Trophoblast cell (in vitro differentiated cells and primary cell): ENCODE results near the gene PCDH20.

Experiments
- DNase-seq, 2 donors: peaks; one replicate each; pipeline ENCODE4 v3.0.0-alpha.2; 2016
- H2AFZ ChIP-seq: 2 replicates; pipeline ENCODE4 v1.6.1; 2013; ENCODE audit warnings: low read length, moderate library complexity, mild to moderate bottlenecking; ENCODE audit not compliant: insufficient read depth, poor library complexity
- H2AK5ac ChIP-seq: 2 replicates; pipeline ENCODE4 v1.6.1; 2013; ENCODE audit warnings: mild to moderate bottlenecking, low read length
- H2BK120ac ChIP-seq: 2 replicates; pipeline ENCODE4 v1.6.1; 2013; ENCODE audit warnings: low read length, mild to moderate bottlenecking, moderate library complexity; ENCODE audit not compliant: insufficient read depth, poor library complexity
- H2BK12ac ChIP-seq: 2 replicates; pipeline ENCODE4 v1.6.1; 2013; ENCODE audit warnings: mild to moderate bottlenecking, low read length, moderate library complexity
- H2BK5ac ChIP-seq: 2 replicates; pipeline ENCODE4 v1.6.1; 2013; ENCODE audit warnings: low read length, low read depth, moderate library complexity, mild to moderate bottlenecking; ENCODE audit not compliant: poor library complexity
- H3K14ac ChIP-seq: 2 replicates; pipeline ENCODE4 v1.6.1; 2013; ENCODE audit warnings: mild to moderate bottlenecking, low read length
- H3K18ac ChIP-seq: 2 replicates; pipeline ENCODE4 v1.6.1; 2013; ENCODE audit warnings: mild to moderate bottlenecking, low read length
- H3K23ac ChIP-seq: 2 replicates; pipeline ENCODE4 v1.6.1; 2013; ENCODE audit warnings: low read length
- H3K27ac ChIP-seq: 2 replicates; pipeline ENCODE4 v1.5.1; 2013; ENCODE audit warnings: low read depth, mild to moderate bottlenecking, inconsistent platforms, low read length, moderate library complexity
- H3K27me3 ChIP-seq: 2 replicates; pipeline ENCODE4 v1.6.1; 2013; ENCODE audit warnings: inconsistent platforms, mild to moderate bottlenecking, low read length, moderate library complexity; ENCODE audit not compliant: insufficient read depth
- H3K36me3 ChIP-seq, 2 experiments: 1 replicate in 1 of 2; 2 replicates in 1 of 2; pipeline ENCODE4 v1.6.1; 2013; ENCODE audit warnings: low read length in 2 of 2, mild to moderate bottlenecking in 2 of 2, moderate library complexity in 1 of 2; ENCODE audit not compliant: insufficient read depth in 2 of 2, control insufficient read depth in 1 of 2
- H3K4ac ChIP-seq: 2 replicates; pipeline ENCODE4 v1.6.1; 2013; ENCODE audit warnings: low read depth, mild to moderate bottlenecking, low read length, moderate library complexity
- H3K4me1 ChIP-seq, 2 experiments: 1 replicate in 1 of 2; 2 replicates in 1 of 2; pipeline ENCODE4 v1.6.1; 2013; ENCODE audit warnings: low read length in 2 of 2, mild to moderate bottlenecking in 2 of 2, moderate library complexity in 1 of 2; ENCODE audit not compliant: insufficient read depth in 2 of 2, control insufficient read depth in 1 of 2
- H3K4me2 ChIP-seq: 2 replicates; pipeline ENCODE4 v1.6.1; 2013; ENCODE audit warnings: inconsistent platforms, mild to moderate bottlenecking, low read length, moderate library complexity
- H3K4me3 ChIP-seq: 2 replicates; pipeline ENCODE4 v1.5.1; 2013; ENCODE audit warnings: mild to moderate bottlenecking, low read depth, low read length, inconsistent platforms
- H3K79me1 ChIP-seq: one replicate; pipeline ENCODE4 v1.6.1; 2013; ENCODE audit warnings: low read length
- H3K79me2 ChIP-seq: 2 replicates; pipeline ENCODE4 v1.6.1; 2013; ENCODE audit warnings: low read length, mild to moderate bottlenecking; ENCODE audit not compliant: control insufficient read depth, insufficient read depth, poor library complexity
- H3K9ac ChIP-seq: 2 replicates; pipeline ENCODE4 v1.6.1; 2013; ENCODE audit warnings: mild to moderate bottlenecking, low read length
- H3K9me3 ChIP-seq: 2 replicates; pipeline ENCODE4 v1.6.1; 2013; ENCODE audit warnings: low read depth, mild to moderate bottlenecking, control low read depth, inconsistent platforms, low read length; ENCODE audit not compliant: insufficient read depth
- H4K12ac ChIP-seq: 2 replicates; pipeline ENCODE4 v1.6.1; 2013; ENCODE audit warnings: low read depth, mild to moderate bottlenecking, low read length, moderate library complexity
- H4K8ac ChIP-seq: 2 replicates; pipeline ENCODE4 v1.6.1; 2013; ENCODE audit warnings: low read depth, mild to moderate bottlenecking, low read length, moderate library complexity
- H4K91ac ChIP-seq: one replicate; pipeline ENCODE4 v1.6.1; 2013; ENCODE audit warnings: low read depth, mild to moderate bottlenecking, low read length, moderate library complexity
- WGBS: extraction: QIAGEN DNeasy Blood & Tissue Kit; methylation state at CpG from one replicate; pipeline ENCODE4 v1.1.7; 2013; ENCODE audit warnings: missing lambda C conversion rate; ENCODE audit not compliant: insufficient read length, insufficient coverage; ENCODE audit errors: extremely low coverage; 5-methylcytosine and 5-hydroxymethylcytosine counted together

Gene PCDH20

DNA sequence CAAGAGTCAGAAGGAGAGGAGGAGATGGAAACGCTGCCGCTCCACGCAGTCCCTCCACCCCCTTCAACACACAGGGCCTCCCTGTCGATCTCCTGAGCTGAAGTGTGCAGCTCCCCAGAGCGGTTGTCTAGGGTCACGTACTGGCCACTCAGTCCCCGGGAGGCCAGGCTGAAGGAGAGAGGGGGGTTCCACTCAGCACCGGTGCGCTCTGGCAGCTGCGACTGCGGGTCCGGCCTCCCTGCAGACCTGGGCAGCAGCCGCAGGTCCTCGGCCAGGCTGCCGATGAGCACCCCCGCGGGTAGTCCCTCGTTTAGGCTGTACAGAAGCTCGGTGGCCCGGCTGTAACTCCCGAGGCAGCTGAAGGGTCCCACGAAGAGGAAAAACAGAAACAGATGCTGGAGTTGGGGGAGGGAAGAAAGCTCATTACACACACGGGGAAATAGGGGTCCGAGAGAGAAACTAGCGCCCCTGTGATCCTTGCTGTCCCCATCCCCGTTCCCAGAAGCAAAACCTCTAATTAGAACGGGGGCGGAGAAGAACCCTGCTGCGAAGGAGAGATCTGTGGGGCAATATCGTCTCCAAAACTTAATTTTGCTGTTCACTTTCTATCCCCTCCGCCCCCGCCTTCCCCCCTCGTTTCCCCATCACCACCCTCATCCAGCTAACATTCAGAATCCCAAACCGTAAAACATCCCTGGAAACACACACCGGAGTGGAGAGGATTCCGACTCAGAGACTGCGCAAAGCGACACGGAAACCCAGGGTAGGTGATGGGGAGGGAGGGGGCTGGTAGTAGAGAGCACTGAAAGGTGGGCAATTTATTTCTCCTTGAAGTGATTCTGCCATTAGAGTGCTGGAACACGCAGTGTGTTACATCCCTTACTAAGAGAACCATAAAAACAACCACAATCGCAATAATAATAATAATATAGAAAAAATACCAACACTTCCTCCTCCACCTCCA, 1.8 kb downstream of the PCDH20 start:
- Histone ChIP-seq H4K12ac (no peak overlapping the region), H3K9ac (no peak overlapping the region)
- no peak for DNase-seq

DNA sequence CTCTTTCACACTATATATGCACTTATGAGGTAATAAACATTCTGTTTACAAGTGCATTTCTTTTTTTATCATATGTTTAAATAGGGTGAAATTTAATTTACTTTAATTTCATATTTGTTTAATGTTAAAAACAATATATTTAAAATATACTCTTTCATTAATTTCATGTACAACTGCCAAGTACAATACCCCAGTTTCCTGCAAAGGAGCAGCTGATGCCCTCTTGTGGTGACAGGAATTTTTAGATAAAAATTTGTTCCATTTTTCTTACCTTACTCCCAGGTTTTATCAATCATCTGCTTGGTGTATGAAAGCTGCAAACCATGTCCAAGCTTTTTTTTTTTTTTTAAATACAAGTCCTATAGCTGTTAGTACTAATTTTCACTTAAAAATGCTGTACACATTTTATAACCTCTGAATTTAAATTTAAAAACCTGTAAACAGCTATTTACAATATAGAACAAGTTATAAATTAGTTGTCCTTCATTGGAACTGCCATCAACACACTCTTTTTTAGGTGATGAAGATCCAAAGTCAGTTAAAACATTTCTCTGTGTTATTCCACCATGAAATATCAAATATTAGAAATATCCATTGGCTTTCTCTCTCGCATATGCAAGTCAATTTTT, 4.9 kb downstream of the PCDH20 start:
- Histone ChIP-seq H2AFZ (no peak overlapping the region), H3K9me3 (peaks cover 2% of the 10 kb centered on the region), H2BK120ac (no peak overlapping the region), H3K14ac (no peak overlapping the region), H4K12ac (no peak overlapping the region), H2BK5ac (no peak overlapping the region), H3K79me2 (no peaks in the 10 kb centered on the region), H3K18ac (no peak overlapping the region), H4K8ac (no peak overlapping the region), H3K79me1 (no peaks in the 10 kb centered on the region), H2BK12ac (no peak overlapping the region), H3K4me3 (no peak overlapping the region), H3K9ac (no peak overlapping the region), H3K27me3 (peaks cover 21% of the 10 kb centered on the region), H3K27ac (no peak overlapping the region), H3K4me1 (peaks cover 8 to 9% of the 10 kb centered on the region in 2 experiments), H3K23ac (no peak overlapping the region), H4K91ac (no peak overlapping the region), H3K36me3 (no peaks in the 10 kb centered on the region), H3K4me2 (no peak overlapping the region), H2AK5ac (no peak overlapping the region), H3K4ac (no peak overlapping the region)
- DNase-seq: peak in 1 of 2 donors; percentile 28
- WGBS: no CpG with 5 or more reads among the region's 1 CpG

More for the DNA sequence above, 1.8 kb downstream of the PCDH20 start:
- no peak overlapping the region for H3K14ac ChIP-seq
- H3K4me3 ChIP-seq: no peak overlapping the region
- H3K27me3 ChIP-seq: peaks cover 21% of the 10 kb centered on the region
- no peak overlapping the region for H4K91ac ChIP-seq
- H4K8ac ChIP-seq: no peak overlapping the region
- no peak overlapping the region for H3K4ac ChIP-seq
- H2BK12ac ChIP-seq: no peak overlapping the region
- H3K18ac ChIP-seq: no peak overlapping the region
- no peak overlapping the region for H3K23ac ChIP-seq
- H3K4me2 ChIP-seq: peak overlapping the region; percentile 99
- no peak overlapping the region for H2BK5ac ChIP-seq
- no peak overlapping the region for H2AK5ac ChIP-seq
- H3K79me2 ChIP-seq: no peaks in the 10 kb centered on the region
- peaks cover 8 to 9% of the 10 kb centered on the region in 2 experiments for H3K4me1 ChIP-seq
- no CpG with 5 or more reads among the region's 41 CpGs for WGBS
- no peaks in the 10 kb centered on the region for H3K79me1 ChIP-seq
- H3K36me3 ChIP-seq: no peaks in the 10 kb centered on the region
- peaks cover 2% of the 10 kb centered on the region for H3K9me3 ChIP-seq
- no peak overlapping the region for H3K27ac ChIP-seq
- H2AFZ ChIP-seq: no peak overlapping the region
- no peak overlapping the region for H2BK120ac ChIP-seq

DNA sequence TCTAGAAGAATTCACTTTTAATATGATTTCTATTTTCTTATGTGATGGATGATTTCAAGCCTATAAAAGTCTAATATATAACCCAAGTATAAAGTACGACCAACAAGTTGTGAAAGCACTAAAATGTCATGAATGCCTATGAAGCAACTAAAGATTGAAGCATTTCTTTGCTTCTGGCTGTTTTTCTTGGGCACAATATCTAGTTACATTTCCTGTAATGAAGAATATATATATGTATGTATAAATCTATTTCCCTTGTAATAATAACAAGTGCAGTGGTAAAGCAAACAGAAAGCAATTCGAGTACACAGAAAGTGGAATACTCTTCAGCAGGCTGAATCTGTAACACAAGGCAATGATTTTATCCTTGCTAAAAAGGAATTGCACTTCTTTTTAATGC, 5.4 kb downstream of the PCDH20 start:
- Histone ChIP-seq H3K4me2 (no peak overlapping the region), H2AK5ac (no peak overlapping the region), H3K79me2 (no peaks in the 10 kb centered on the region)

DNA sequence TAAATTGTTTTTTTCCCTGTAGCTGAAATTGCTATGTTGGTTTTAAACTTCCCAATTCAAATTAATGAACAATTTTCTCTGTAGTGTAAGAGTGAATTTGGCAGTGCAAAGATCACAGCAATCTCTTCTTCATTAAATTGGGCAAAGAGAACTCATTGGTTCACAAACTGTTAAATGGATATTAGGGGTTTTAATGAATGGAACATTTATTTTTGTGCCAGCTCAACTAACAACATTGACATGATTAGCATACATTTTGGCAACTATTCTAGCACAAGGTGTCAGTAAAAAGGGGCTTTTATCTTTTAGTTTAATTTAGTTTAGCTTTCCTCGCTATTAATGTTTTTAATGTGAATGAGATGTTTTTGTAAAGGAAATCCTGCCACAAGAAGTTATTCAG, 7.1 kb downstream of the PCDH20 start:
- no peaks in the 10 kb centered on the region for H3K79me2 ChIP-seq
- no peak overlapping the region for H2BK12ac ChIP-seq
- no peaks in the 10 kb centered on the region for H3K9me3 ChIP-seq
- H4K12ac ChIP-seq: no peak overlapping the region
- no CpG with 5 or more reads among the region's 1 CpG for WGBS
- H3K23ac ChIP-seq: no peak overlapping the region
- peaks cover 12% of the 10 kb centered on the region for H3K27me3 ChIP-seq
- H3K4me1 ChIP-seq: peaks cover 2% of the 10 kb centered on the region in 2 experiments
- H3K9ac ChIP-seq: no peak overlapping the region
- no peaks in the 10 kb centered on the region for H3K79me1 ChIP-seq
- no peak overlapping the region for H3K4me2 ChIP-seq
- H3K36me3 ChIP-seq: no peaks in the 10 kb centered on the region
- no peak overlapping the region for H3K14ac ChIP-seq
- no peak overlapping the region for H4K8ac ChIP-seq
- no peak for DNase-seq
- H3K27ac ChIP-seq: no peak overlapping the region
- H4K91ac ChIP-seq: no peak overlapping the region
- H3K4me3 ChIP-seq: no peak overlapping the region
- H2BK5ac ChIP-seq: no peak overlapping the region
- H3K18ac ChIP-seq: no peak overlapping the region
- no peak overlapping the region for H3K4ac ChIP-seq
- no peak overlapping the region for H2AK5ac ChIP-seq
- no peak overlapping the region for H2BK120ac ChIP-seq
- no peak overlapping the region for H2AFZ ChIP-seq

More for the DNA sequence above, 5.4 kb downstream of the PCDH20 start:
- no peak overlapping the region for H4K12ac ChIP-seq
- no peak overlapping the region for H4K8ac ChIP-seq
- H3K79me1 ChIP-seq: no peaks in the 10 kb centered on the region
- H3K23ac ChIP-seq: no peak overlapping the region
- no peak overlapping the region for H3K9ac ChIP-seq
- no peak overlapping the region for H3K4ac ChIP-seq
- WGBS: no CpG with 5 or more reads among the region's 2 CpGs
- H3K36me3 ChIP-seq: no peaks in the 10 kb centered on the region
- DNase-seq: no peak
- H3K9me3 ChIP-seq: peaks cover 2% of the 10 kb centered on the region
- H2AFZ ChIP-seq: no peak overlapping the region
- no peak overlapping the region for H2BK120ac ChIP-seq
- H4K91ac ChIP-seq: no peak overlapping the region
- H2BK12ac ChIP-seq: no peak overlapping the region
- H3K4me1 ChIP-seq: peaks cover 8 to 9% of the 10 kb centered on the region in 2 experiments
- no peak overlapping the region for H3K4me3 ChIP-seq
- no peak overlapping the region for H3K27ac ChIP-seq
- peaks cover 21% of the 10 kb centered on the region for H3K27me3 ChIP-seq
- no peak overlapping the region for H3K18ac ChIP-seq
- no peak overlapping the region for H3K14ac ChIP-seq
- H2BK5ac ChIP-seq: no peak overlapping the region
